NCI-H2081 (cell line): Measurements from ENCODE around the gene MAGEA10.
"Not testable (repeated sequence)": the region's sequence is repeated elsewhere in the genome, so short reads cannot be mapped to it uniquely, and the experiment has no call there.

Experiments
- DNase-seq, 2 experiments: peaks; one replicate each; lab custom pipeline; 2025; lab: John Stamatoyannopoulos, UW

The MAGEA10 gene

GRCh38 chrX:152138388-152138784 is at the start of gene MAGEA10:
TSS of gene MAGEA10 (minus strand) at chrX:152138577. CDS start at chrX:152135620, 2,957 bp downstream.
- peak; percentile 13 to 19 for DNase-seq

GRCh38 chrX:152177497-152178269 is 39.3 kb upstream of the MAGEA10 start:
- no peak for DNase-seq

- DNase-seq = no peak
Observed at GRCh38 chrX:152177052-152177451, 38.7 kb upstream of the MAGEA10 start.

- DNase-seq = not testable (repeated sequence)
Observed at GRCh38 chrX:152175892-152176291, 37.5 kb upstream of the MAGEA10 start.

- not testable (repeated sequence) for DNase-seq
Observed at GRCh38 chrX:152173923-152174322, 35.5 kb upstream of the MAGEA10 start.

- DNase-seq = no peak
Observed at GRCh38 chrX:152170621-152171020, 32.2 kb upstream of the MAGEA10 start.

GRCh38 chrX:152165033-152165743 is 26.8 kb upstream of the MAGEA10 start:
- DNase-seq = no peak

GRCh38 chrX:152157042-152157441 is 18.7 kb upstream of the MAGEA10 start:
- DNase-seq = no peak

GRCh38 chrX:152155766-152156310 is 17.5 kb upstream of the MAGEA10 start:
- no peak for DNase-seq

GRCh38 chrX:152154050-152154449 is 15.7 kb upstream of the MAGEA10 start:
- DNase-seq = no peak

GRCh38 chrX:152151256-152151655 is 12.9 kb upstream of the MAGEA10 start:
- no peak for DNase-seq

- DNase-seq = no peak
Observed at GRCh38 chrX:152149648-152150047, 11.3 kb upstream of the MAGEA10 start.

GRCh38 chrX:152139589-152139988 is 1.2 kb upstream of the MAGEA10 start:
- no peak for DNase-seq

- DNase-seq = no peak
Observed at GRCh38 chrX:152137771-152138387, 498 bp downstream of the MAGEA10 start.

- no peak for DNase-seq
Observed at GRCh38 chrX:152136312-152136711, 2.1 kb downstream of the MAGEA10 start.

GRCh38 chrX:152131525-152131924 is 6.9 kb downstream of the MAGEA10 start:
- no peak for DNase-seq

GRCh38 chrX:152129069-152129844 is 9.1 kb downstream of the MAGEA10 start:
- not testable (repeated sequence) for DNase-seq

GRCh38 chrX:152117305-152117704 is 21.1 kb downstream of the MAGEA10 start:
- DNase-seq = no peak

GRCh38 chrX:152108527-152108926 is 29.9 kb downstream of the MAGEA10 start:
- no peak for DNase-seq

GRCh38 chrX:152103866-152104265 is 34.5 kb downstream of the MAGEA10 start:
- peak in 1 of 2 experiments; percentile 26 for DNase-seq

- no peak for DNase-seq
Observed at GRCh38 chrX:152086141-152086540, 52.2 kb downstream of the MAGEA10 start.
